Colon (tissue), 2 donors: ENCODE results near the gene CPEB2.
"Not testable (repeated sequence)": the region's sequence is repeated elsewhere in the genome, so short reads cannot be mapped to it uniquely, and the experiment has no call there.

ENCODE experiments used
- FAIRE-seq: peaks from 2 replicates; lab custom pipeline; 2012; peaks lifted over from hg19 to GRCh38; lab: Jason Lieb, UNC
- donor health status: control.
- donor health status: control.

The CPEB2 gene

GRCh38 chr4:15060213-15060612 lies 57.9 kb downstream of the CPEB2 start:
- FAIRE-seq, result no peak

- FAIRE-seq, result no peak
Observed at GRCh38 chr4:15063341-15063740, 61.1 kb downstream of the CPEB2 start.

- FAIRE-seq, result no peak
Observed at GRCh38 chr4:15065516-15065915, 63.2 kb downstream of the CPEB2 start.

GRCh38 chr4:15066140-15066539 lies 63.9 kb downstream of the CPEB2 start:
- FAIRE-seq, result no peak

- no peak for FAIRE-seq
Observed at GRCh38 chr4:15068298-15068697, 66.0 kb downstream of the CPEB2 start.

GRCh38 chr4:15075875-15076274 lies 73.6 kb downstream of the CPEB2 start:
- no peak for FAIRE-seq

- no peak for FAIRE-seq
Observed at GRCh38 chr4:15077969-15078368, 75.7 kb downstream of the CPEB2 start.

- no peak for FAIRE-seq
Observed at GRCh38 chr4:15078682-15079642, 76.7 kb downstream of the CPEB2 start.

GRCh38 chr4:15084780-15085179 lies 82.5 kb downstream of the CPEB2 start:
- FAIRE-seq, result no peak

- FAIRE-seq, result not testable (repeated sequence)
Observed at GRCh38 chr4:15085762-15086161, 83.5 kb downstream of the CPEB2 start.

GRCh38 chr4:15086259-15086658 lies 84.0 kb downstream of the CPEB2 start:
- not testable (repeated sequence) for FAIRE-seq

- no peak for FAIRE-seq
Observed at GRCh38 chr4:15088394-15089035, 86.2 kb downstream of the CPEB2 start.

- FAIRE-seq, result no peak
Observed at GRCh38 chr4:15089979-15090378, 87.7 kb downstream of the CPEB2 start.

- FAIRE-seq, result no peak
Observed at GRCh38 chr4:15100380-15100779, 98.1 kb downstream of the CPEB2 start.

GRCh38 chr4:15100994-15101695 lies 98.9 kb downstream of the CPEB2 start:
- no peak for FAIRE-seq

GRCh38 chr4:15104825-15105224 lies 102.5 kb downstream of the CPEB2 start:
- FAIRE-seq, result no peak

- FAIRE-seq, result no peak
Observed at GRCh38 chr4:15106399-15106798, 104.1 kb downstream of the CPEB2 start.

- no peak for FAIRE-seq
Observed at GRCh38 chr4:15109600-15109999, 107.3 kb downstream of the CPEB2 start.

- FAIRE-seq, result no peak
Observed at GRCh38 chr4:15110120-15110571, 107.9 kb downstream of the CPEB2 start.

- FAIRE-seq, result no peak
Observed at GRCh38 chr4:15116509-15117079, 114.3 kb downstream of the CPEB2 start.

- FAIRE-seq, result no peak
Observed at GRCh38 chr4:15117270-15117946, 115.1 kb downstream of the CPEB2 start.

GRCh38 chr4:15118292-15118691 lies 116.0 kb downstream of the CPEB2 start:
- no peak for FAIRE-seq
